HepG2 (cell line): ENCODE results near the gene CYB5D1. TPM values are rescaled to one million over a fixed set of nuclear protein-coding genes. Genes with fewer than 3 reads are reported as not detected.

ENCODE experiments used
- CAMTA2 ChIP-seq: sonication (generic); formaldehyde crosslinking; IDR thresholded peaks from 2 replicates; pipeline ENCODE4 v1.4.0; 2020; ENCODE audit warnings: mild to moderate bottlenecking, missing genetic modification reagents, borderline replicate concordance
- EEA1 ChIP-seq: sonication (generic); formaldehyde crosslinking; IDR thresholded peaks from 2 replicates; pipeline ENCODE4 v1.5.1; 2020; ENCODE audit warnings: mild to moderate bottlenecking, missing genetic modification reagents, borderline replicate concordance
- FOSL2 ChIP-seq: sonication (generic); formaldehyde crosslinking; IDR thresholded peaks from 2 replicates; pipeline ENCODE4 v1.4.0; 2020; ENCODE audit warnings: missing genetic modification reagents
- GLMP ChIP-seq: sonication (generic); formaldehyde crosslinking; IDR thresholded peaks from 2 replicates; pipeline ENCODE4 v1.9.0; 2021; ENCODE audit warnings: missing genetic modification reagents, mild to moderate bottlenecking, borderline replicate concordance
- HHEX ChIP-seq: IDR thresholded peaks from 2 replicates; pipeline ENCODE4 v1.6.1; 2016; ENCODE audit warnings: control low read depth
- HIC2 ChIP-seq: sonication (generic); formaldehyde crosslinking; IDR thresholded peaks from 2 replicates; pipeline ENCODE4 v1.9.0; 2022; ENCODE audit warnings: low read depth, missing genetic modification reagents
- HOXA7 ChIP-seq: sonication (generic); formaldehyde crosslinking; IDR thresholded peaks from 2 replicates; pipeline ENCODE4 v1.8.1; 2022; ENCODE audit warnings: mild to moderate bottlenecking, missing genetic modification reagents, moderate library complexity
- KAT2B ChIP-seq: fragments of 150-350 bp; IDR thresholded peaks from 2 replicates; pipeline ENCODE4 v1.6.1; 2014; ENCODE audit warnings: low read depth, low read length, borderline replicate concordance
- MIXL1 ChIP-seq: IDR thresholded peaks from 2 replicates; pipeline ENCODE4 v1.6.1; 2016
- PHB2 ChIP-seq: fragments of 450-650 bp; IDR thresholded peaks from 2 replicates; pipeline ENCODE4 v1.6.1; 2018; ENCODE audit not compliant: partially characterized antibody
- SMAD9 ChIP-seq: sonication (generic); formaldehyde crosslinking; IDR thresholded peaks from 2 replicates; pipeline ENCODE4 v1.5.1; 2020; ENCODE audit warnings: mild to moderate bottlenecking, missing genetic modification reagents
- SRSF9 ChIP-seq: fragments of 200-400 bp; formaldehyde crosslinking; IDR thresholded peaks from 2 replicates; pipeline ENCODE4 v1.6.1; 2018; ENCODE audit warnings: borderline replicate concordance, mild to moderate bottlenecking, low read depth, low read length; ENCODE audit not compliant: insufficient read depth, poor library complexity, severe bottlenecking
- U2AF1 ChIP-seq: fragments of 200-400 bp; formaldehyde crosslinking; optimal IDR thresholded peaks from 2 replicates; pipeline ENCODE3; 2017; ENCODE audit warnings: mild to moderate bottlenecking, low read depth, low read length
- YEATS2 ChIP-seq: sonication (generic); formaldehyde crosslinking; IDR thresholded peaks from 2 replicates; pipeline ENCODE4 v1.4.0; 2020; ENCODE audit warnings: missing genetic modification reagents, borderline replicate concordance
- ZNF205 ChIP-seq: IDR thresholded peaks from 2 replicates; pipeline ENCODE4 v1.6.1; 2018; ENCODE audit warnings: missing biosample characterization, missing genetic modification reagents
- ZNF326 ChIP-seq: sonication (generic); formaldehyde crosslinking; IDR thresholded peaks from 2 replicates; pipeline ENCODE4 v1.4.0; 2020; ENCODE audit warnings: missing genetic modification reagents, borderline replicate concordance
- ZNF484 ChIP-seq: sonication (generic); formaldehyde crosslinking; IDR thresholded peaks from 2 replicates; pipeline ENCODE4 v1.5.1; 2020; ENCODE audit warnings: mild to moderate bottlenecking, low read depth, missing genetic modification reagents, borderline replicate concordance
- ZNF562 ChIP-seq: sonication (generic); formaldehyde crosslinking; IDR thresholded peaks from 2 replicates; pipeline ENCODE4 v1.8.0; 2022; ENCODE audit warnings: missing genetic modification reagents, borderline replicate concordance
- ZNF704 ChIP-seq: sonication (generic); formaldehyde crosslinking; IDR thresholded peaks from 2 replicates; pipeline ENCODE4 v1.8.1; 2023; ENCODE audit warnings: mild to moderate bottlenecking, inconsistent platforms, moderate library complexity, missing genetic modification reagents, borderline replicate concordance
- ZNF709 ChIP-seq: sonication (generic); formaldehyde crosslinking; IDR thresholded peaks from 2 replicates; pipeline ENCODE4 v1.5.0; 2020; ENCODE audit warnings: mild to moderate bottlenecking, missing genetic modification reagents
- ZNF772 ChIP-seq: sonication (generic); formaldehyde crosslinking; IDR thresholded peaks from 2 replicates; pipeline ENCODE4 v1.5.0; 2020; ENCODE audit warnings: mild to moderate bottlenecking, missing genetic modification reagents
- ZNF800 ChIP-seq: sonication (generic); formaldehyde crosslinking; IDR thresholded peaks from 2 replicates; pipeline ENCODE4 v1.4.0; 2020; ENCODE audit warnings: missing genetic modification reagents
- polyA plus RNA-seq, 8 experiments: library from polyadenylated mRNA; depleted of rRNA in 3 of 8; stranded (reverse) in 7 of 8; unstranded in 1 of 8; fragments of >200 nt; fragmentation: Illumina TruSeq in 4 of 8; extraction: Trizol in 4 of 8; gene quantifications; 2 replicates each; pipeline versions ENCODE4 v1.2.1 to v1.2.3, GENCODE V29; 2011 to 2016; ENCODE audit warnings: low read depth in 4 of 8, missing spikeins in 1 of 8, mixed read lengths in 1 of 8; ENCODE audit not compliant: insufficient read depth in 1 of 8
- total RNA-seq, 5 experiments: library from RNA; depleted of rRNA; stranded (reverse); fragments of >200 nt; fragmentation: Illumina TruSeq; extraction: Trizol; gene quantifications; 2 replicates each; pipeline ENCODE4 v1.2.3, GENCODE V29; 2016; ENCODE audit warnings: low read depth in 1 of 5

Gene CYB5D1
- total and polyA plus RNA-seq, 2 of the 13 experiments (the other 11 are each of a cell fraction or from before 2014, with no cell fraction given): 8.9 to 17.0 TPM

- TF ChIP-seq ZNF484 (CRISPR knock-in tag) (no peak), ZNF772 (CRISPR knock-in tag) (peak; percentile 32; the same call in 1 of the 2 replicates), HOXA7 (CRISPR knock-in tag) (no peak), EEA1 (no peak), ZNF326 (no peak), ZNF205 (CRISPR knock-in tag) (0 out of 2 replicates have a peak, but pooled peaks have one; percentile 35), ZNF562 (CRISPR knock-in tag) (no peak), ZNF800 (CRISPR knock-in tag) (peak; percentile 92), ZNF704 (0 out of 2 replicates have a peak, but pooled peaks have one; percentile 41), CAMTA2 (CRISPR knock-in tag) (no peak), MIXL1 (CRISPR knock-in tag) (0 out of 2 replicates have a peak, but pooled peaks have one; percentile 10), U2AF1 (no peak), YEATS2 (CRISPR knock-in tag) (0 out of 2 replicates have a peak, but pooled peaks have one; percentile 38), HHEX (CRISPR knock-in tag) (no peak), SMAD9 (CRISPR knock-in tag) (no peak), GLMP (CRISPR knock-in tag) (no peak), PHB2 (no peak), FOSL2 (CRISPR knock-in tag) (no peak), HIC2 (no peak), KAT2B (no peak), ZNF709 (no peak; the same call in none of the 2 replicates), SRSF9 (no peak)
Measured at GRCh38 chr17:7856811-7857712, 741 bp upstream of the CYB5D1 start, which contains the start of gene NAA38 (continued).
